WTC11 (cell line): ENCODE measurements around the gene NOSTRIN.
"Not testable (repeated sequence)": the region's sequence is repeated elsewhere in the genome, so short reads cannot be mapped to it uniquely, and the experiment has no call there.

Source experiments
- ELF4 ChIP-seq: sonication (generic); formaldehyde crosslinking; IDR thresholded peaks from 2 replicates; pipeline ENCODE4 v1.8.1; 2022; ENCODE audit warnings: low read depth, mild to moderate bottlenecking, moderate library complexity, missing genetic modification reagents
- TF ChIP-seq, protein P1 (sequence below): fragments of 200-600 bp; IDR thresholded peaks from 2 replicates; pipeline ENCODE4 v1.8.0; 2022; ENCODE audit warnings: antibody characterized with exemption

DNA sequence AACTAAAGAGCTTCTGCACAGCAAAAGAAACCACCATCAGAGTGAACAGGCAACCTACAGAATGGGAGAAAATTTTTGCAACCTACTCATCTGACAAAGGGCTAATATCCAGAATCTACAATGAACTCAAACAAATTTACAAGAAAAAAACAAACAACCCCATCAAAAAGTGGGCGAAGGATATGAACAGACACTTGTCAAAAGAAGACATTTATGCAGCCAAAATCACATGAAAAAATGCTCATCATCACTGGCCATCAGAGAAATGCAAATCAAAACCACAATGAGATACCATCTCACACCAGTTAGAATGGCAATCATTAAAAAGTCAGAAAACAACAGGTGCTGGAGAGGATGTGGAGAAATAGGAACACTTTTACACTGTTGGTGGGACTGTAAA is 67.9 kb downstream of the NOSTRIN start:
- TF ChIP-seq, protein P1, sequence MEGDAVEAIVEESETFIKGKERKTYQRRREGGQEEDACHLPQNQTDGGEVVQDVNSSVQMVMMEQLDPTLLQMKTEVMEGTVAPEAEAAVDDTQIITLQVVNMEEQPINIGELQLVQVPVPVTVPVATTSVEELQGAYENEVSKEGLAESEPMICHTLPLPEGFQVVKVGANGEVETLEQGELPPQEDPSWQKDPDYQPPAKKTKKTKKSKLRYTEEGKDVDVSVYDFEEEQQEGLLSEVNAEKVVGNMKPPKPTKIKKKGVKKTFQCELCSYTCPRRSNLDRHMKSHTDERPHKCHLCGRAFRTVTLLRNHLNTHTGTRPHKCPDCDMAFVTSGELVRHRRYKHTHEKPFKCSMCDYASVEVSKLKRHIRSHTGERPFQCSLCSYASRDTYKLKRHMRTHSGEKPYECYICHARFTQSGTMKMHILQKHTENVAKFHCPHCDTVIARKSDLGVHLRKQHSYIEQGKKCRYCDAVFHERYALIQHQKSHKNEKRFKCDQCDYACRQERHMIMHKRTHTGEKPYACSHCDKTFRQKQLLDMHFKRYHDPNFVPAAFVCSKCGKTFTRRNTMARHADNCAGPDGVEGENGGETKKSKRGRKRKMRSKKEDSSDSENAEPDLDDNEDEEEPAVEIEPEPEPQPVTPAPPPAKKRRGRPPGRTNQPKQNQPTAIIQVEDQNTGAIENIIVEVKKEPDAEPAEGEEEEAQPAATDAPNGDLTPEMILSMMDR, result not testable (repeated sequence)
- TF ChIP-seq ELF4, result not testable (repeated sequence)
